Gastrocnemius medialis (tissue), 4 donors: ENCODE measurements around the gene INPP5B.

Experiments
- CTCF ChIP-seq, 5 experiments: fragments of 450-650 bp in 3 of 5; fragments of 200-600 bp in 2 of 5; sonication (generic) in 2 of 5; IDR thresholded peaks in 4 of 5; conservative IDR thresholded peaks in 1 of 5; 1 replicate in 4 of 5; 2 replicates in 1 of 5; pipeline ENCODE4 v1.5.1; 2016 to 2019; ENCODE audit warnings: antibody characterized with exemption in 5 of 5, mild to moderate bottlenecking in 3 of 5, moderate library complexity in 3 of 5
- POLR2A ChIP-seq, 2 donors: fragments of 450-650 bp; IDR thresholded peaks; one replicate each; pipeline ENCODE4 v1.6.1; 2017; ENCODE audit warnings: antibody characterized with exemption in 2 of 2, mild to moderate bottlenecking in 2 of 2, moderate library complexity in 2 of 2

GRCh38 chr1:37955685-37956084 is 8.8 kb upstream of the INPP5B start:
- TF ChIP-seq CTCF (IDR thresholded peaks at IDR 0.05 in 4 of 5, conservative IDR thresholded peaks at IDR 0.05 in 1 of 5) = no peak
- no peak for TF ChIP-seq POLR2A (IDR thresholded peaks at IDR 0.05)
